NAMALWA (cell line): ENCODE measurements around the gene PNMA1.

Source experiments
- DNase-seq: peaks from one replicate; pipeline ENCODE4 v3.0.0-alpha.2; 2015; ENCODE audit warnings: low spot score

The PNMA1 gene, protein sequence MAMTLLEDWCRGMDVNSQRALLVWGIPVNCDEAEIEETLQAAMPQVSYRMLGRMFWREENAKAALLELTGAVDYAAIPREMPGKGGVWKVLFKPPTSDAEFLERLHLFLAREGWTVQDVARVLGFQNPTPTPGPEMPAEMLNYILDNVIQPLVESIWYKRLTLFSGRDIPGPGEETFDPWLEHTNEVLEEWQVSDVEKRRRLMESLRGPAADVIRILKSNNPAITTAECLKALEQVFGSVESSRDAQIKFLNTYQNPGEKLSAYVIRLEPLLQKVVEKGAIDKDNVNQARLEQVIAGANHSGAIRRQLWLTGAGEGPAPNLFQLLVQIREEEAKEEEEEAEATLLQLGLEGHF

DNA sequence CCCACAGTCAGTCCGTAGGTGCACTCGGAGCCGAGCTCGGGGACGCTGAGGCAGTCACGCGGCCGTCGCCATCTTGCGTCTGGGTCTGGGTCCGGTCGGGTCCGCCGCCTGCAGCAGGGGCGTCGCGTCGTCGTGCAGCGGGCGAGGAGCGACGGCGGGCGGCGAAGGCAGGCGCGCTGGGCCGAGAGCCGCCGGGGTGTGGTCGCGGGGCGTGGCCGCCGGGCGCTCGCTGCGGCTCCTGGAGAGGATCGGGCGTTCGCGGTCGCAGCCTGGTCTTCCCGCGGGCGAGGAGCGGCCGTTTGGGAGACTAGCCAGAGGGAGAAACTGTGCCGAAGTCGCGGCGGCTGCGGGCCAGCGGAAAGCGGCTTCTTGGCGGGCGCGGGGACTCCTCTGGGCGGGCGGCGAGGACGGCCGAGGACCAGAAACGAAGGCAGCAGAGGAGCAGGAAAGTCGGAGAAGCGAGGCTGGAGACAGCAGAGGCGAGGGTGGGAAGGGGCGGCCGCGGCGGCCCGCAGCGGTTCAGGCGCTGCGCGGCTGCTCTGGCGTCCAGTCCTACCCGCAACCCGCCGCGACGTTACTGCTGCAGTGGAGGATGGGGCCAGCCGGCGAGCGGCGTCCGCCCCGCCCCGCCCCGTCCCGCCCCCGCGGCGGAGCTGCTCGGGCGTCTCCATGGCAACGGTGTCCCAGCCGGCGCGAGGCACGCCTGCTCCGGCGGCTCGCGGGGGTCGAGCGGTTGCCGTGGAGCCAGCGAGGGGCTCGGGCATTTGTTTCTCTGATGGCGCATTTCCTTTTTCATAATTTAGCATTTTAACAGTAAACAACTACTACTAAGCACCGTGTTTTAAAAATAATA lies at the start of gene PNMA1:
TSS of gene PNMA1 (minus strand) at position 582 of the 853 bp plus-strand sequence. CDS start 745 bp downstream, outside the sequence.
- DNase-seq: peak; percentile 78

DNA sequence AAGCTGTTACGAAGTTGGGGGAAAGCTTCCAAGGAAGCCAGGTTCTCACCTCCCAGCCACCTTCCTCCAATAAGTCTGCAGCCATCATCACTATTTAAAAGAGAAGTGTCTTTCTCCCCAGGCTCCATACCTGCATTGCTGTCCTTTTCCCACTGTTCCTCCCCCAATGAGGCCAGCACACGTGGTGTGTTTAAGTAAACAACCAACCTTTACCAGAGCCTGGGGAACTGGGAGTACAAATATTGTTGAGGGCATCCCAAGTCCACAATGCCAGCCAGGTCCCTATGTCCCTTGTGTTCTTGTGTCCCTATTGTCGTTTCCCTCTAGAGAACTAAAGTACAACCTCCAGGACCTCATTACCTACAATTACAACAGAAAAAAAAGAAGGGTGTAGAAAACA lies 49.2 kb upstream of the PNMA1 start:
- no peak for DNase-seq

DNA sequence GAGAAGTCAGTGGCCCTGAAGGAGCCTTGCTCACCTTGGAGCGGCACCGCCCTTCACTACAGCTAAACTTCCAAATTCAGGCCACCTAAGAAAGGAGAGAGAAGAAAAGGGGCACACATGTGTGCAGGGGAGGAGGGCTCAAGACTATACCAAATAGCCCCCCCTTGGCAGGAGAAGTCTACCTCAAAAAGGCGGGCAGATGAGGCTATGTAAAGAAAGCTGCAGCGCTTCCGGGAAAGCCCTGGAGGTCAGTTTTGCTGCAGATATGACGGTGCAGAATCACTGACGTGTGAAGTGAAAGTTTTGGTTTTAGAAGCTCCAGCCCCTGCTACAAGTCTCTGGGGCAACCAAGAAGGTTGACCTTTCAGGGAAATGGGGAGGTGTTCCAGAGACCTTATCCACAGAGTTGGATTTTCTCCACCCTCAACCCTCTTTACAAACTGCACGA lies 48.2 kb upstream of the PNMA1 start:
- no peak for DNase-seq

DNA sequence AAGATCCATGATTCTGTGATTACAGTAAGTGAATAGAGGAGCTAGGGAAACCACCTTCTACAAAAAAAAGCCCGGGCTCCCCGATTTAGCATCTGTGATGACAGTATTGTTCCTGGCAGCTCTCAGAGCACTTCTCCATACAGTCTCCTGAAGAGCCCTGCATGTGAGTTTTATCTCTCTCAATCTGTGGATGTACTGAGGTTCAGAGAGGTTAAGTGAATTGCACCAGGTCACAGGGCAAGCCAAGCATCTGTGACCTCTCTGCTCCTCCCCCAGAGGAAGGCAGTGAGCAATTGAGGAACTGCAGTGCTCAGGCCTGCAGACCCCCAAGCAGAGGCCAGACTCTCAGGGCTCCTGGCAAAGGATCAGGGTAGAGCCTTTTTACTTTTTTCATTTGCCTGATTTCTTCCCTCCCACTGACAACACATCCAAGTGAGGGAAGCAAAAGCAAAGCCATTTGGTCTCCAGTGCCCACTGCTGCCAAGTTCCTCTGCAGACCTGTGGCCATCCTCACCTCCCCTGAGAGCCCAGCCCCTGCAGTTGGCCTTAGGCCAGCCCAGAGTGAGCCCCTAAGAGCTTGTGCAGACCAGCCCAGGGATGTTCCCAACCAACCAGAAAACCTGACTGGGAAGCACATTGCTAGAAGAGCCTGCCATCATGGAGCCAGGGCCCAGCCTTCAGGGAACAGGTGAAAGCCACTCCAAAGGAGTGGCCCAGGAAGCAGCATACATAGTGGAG lies 47.6 kb upstream of the PNMA1 start:
- no peak for DNase-seq

DNA sequence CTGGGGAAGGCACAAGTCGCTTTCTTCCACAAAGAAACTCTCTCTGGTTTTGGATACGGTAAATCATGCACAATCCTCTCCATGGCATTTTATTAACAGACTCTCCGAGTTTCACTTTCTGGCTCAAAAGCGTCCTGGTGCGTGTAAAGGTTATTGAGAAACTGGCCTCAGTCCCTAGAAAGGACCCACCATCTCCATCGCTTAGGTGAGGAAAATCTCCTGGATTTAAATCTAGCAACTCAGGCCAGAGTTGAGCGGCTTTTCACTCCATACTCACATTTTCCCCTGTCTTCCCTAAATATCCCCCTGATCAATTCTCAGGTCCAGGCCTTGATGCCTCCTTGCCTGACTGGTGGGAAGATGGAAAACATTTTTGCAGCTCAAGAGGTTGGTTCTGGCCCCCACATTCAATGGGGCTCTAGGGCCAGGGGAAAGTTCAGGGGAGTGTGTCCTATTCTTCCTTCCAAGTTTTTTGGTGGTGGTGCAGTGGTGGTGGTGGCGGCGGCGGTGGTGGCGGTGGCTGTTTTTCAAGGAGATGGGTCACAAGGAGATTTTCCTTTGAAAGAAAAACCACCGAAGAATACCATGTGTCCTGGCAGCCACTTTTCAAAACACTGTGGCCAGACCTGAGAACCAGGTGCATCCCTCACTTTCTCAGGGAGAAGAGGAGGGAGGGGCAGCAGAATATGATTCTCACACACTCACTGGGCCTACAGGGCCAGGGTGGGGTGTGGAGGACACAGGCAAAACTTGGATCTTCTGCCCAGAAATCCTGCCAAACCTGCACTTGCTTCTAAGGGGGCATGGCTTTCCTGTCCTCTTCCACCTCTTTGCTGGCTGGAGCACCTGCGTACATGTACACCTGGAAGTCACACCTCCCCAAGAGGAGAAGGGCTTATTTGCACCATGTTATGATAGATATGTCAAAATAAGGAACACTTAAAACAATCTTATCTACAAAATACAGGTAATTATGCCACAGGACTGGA lies 46.7 kb upstream of the PNMA1 start:
- no peak for DNase-seq

DNA sequence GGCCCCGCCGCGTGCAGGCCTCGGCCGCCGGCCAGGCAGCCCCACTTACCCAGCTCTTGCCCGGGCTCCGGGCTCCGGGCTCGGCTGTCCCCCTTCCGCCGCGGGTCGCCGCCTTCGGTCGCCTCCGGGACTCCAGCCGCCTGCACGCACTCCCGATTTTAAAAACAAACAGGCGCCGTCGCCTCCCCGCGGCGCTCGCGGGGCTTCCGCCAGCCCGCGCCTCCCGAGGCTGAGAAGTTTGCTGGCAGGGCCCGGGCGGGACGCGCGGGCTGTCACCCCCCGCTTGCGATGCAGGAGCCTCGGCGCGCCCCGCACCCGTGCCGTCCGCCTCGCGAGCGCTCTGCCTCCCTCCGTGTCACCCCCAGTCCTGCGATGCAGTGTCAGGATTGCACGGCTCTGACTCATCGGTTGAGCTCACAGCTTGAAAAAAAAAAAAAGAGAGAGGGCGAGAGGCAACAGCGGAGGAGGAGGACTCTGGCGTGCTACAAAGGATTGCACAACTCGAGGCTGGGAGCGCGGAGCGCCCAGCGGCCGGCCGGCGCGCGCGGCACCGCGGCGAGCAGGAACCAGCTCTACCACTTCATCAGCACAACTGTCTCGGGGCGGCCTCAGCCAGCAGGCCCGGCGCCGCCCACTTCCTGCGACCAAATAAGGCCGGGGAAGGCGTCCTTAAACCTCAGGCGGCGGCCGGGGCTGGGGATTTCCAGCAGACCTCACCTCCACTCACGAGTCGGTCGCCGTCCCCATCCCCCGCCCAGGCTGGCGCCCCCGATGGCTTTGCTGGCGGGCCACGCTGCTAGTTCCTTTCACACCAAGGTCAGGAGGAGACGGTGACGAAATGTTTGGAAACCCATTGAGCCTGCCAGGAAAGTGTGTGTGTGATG lies 45.8 kb upstream of the PNMA1 start:
- peak; percentile 90 for DNase-seq

DNA sequence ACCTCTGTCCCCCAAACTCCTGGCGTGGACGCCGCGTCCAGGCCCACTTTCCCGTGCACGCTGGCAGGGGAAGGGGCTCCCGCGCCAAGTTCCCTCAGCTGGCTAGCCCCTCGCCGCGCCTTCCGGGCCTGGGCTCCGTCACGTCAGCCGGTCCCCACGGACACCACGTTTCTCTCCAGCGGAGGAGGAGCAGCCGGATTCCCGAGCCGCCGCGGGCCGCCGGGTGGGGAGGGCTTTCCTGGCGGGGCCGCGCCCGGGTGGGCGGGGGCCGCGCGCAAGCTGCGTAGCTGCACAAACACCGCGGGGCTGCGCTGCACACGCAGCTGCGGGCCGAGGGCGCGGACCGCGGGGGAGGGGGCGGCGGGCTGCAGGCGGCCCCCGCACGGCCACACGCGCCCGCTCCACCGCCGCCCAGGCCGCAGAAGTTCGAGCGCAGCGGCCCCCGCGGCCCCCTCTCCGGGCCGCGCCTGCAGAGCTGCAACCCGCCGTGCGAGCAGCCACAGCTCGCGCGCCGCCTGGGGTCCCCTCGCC lies 45.1 kb upstream of the PNMA1 start:
- no peak for DNase-seq

DNA sequence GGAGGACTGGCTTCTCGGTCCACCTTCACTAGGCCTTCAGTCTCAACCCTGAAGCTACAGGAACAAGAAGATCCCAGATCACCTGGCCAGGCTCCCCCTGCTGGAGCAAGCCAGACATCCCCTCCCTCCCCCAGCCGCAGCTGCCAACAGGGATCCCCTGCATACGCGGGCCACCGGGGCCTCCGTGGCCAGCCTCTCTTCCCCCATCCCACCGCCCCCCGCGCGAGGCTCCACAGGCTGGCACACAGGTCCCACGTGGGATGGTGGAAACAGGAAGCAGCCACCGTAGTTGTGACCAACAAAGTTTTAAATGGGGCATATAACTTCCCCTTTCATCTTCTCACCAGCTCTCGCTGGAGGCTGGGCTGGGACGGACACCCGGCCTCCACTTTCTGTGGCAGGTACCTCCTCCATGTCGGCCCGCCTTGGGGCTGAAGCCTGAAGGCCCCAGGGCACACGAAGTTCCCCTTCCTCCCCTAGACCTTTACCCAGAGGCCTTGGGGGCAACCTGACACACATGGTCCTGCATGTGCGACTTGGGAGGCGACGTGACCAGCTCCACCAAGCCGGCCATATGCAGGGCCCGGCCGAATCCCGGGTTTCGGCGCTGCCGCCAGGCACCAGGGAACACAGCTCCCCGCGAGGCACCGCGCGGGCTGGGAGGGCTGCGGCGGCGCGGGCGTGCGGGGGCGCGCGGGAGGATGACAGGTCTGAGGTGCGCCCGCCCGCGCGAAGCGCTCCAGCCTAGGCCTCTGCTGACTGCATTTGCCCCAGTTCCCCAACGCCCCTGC lies 44.4 kb upstream of the PNMA1 start:
- peak; percentile 75 for DNase-seq

DNA sequence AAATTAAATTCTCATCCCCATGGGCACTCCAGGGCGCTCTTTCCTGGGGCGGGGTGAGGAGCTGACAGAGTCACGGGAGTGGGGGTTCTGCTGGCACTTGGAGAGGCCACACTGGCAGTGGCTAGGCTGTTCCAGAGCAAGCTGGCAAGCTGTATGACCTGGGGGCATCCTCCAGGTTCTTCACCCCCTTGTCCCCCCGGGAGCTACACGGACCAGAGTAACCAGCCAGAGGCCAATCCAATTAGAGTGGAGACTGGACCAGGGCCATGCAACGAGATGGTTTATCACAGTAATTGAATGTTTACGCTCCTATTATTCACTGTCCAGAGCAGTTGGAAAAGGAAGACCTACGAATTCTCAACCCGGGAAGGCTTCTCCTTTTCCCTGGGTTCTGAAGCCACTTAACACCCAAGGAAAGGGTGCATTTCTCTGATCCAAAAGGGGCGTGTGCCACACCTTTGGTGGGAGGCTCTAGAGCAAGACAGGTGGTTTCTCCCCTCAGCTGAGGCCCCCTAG lies 43.8 kb upstream of the PNMA1 start:
- DNase-seq: no peak

DNA sequence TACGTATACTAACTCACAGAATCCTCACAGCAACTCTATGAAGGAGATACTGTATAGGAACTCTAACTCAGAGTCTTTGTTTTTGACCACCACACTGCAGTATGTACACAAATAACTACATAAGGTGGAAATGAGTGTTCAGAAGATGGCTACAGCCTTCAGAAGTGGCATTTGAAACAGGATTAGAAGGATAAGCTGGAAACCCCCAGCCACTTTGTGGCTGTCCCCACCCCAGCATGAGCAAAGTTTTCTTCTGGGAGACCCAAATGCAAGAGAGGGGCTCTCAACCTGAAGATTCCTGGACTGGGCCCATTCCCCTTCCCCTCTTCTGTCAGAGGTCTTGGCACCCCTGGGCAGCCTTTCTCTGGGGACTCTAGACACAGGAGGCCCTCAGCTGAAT lies 43.2 kb upstream of the PNMA1 start:
- DNase-seq: no peak

DNA sequence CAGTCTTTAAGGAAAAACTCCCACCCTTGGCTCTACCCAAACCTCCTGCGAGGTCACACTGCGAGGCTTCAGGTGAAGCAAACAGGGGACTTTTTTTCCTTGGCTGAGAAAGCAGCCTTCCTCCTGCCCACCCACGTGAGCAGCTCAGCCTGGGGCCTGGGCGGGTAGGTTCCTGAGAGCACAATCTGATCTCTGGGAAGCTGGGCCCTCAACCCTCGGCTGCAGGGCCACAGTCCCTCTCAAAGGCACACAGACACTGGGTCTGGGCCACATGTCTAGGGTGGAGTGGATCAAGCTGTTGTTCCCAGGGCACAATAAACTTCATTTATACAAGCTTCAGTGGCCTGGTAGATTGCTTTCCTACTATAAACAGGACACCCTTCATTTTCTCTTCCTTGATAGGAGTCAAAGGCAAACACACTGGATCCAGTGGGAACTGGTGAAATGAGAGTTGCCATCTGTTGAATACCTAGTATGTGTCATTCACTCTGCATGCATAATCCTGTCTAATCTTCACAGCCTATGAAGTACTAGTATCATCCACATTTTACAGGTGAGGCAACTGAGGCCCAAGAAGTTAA lies 41.3 kb upstream of the PNMA1 start:
- no peak for DNase-seq

DNA sequence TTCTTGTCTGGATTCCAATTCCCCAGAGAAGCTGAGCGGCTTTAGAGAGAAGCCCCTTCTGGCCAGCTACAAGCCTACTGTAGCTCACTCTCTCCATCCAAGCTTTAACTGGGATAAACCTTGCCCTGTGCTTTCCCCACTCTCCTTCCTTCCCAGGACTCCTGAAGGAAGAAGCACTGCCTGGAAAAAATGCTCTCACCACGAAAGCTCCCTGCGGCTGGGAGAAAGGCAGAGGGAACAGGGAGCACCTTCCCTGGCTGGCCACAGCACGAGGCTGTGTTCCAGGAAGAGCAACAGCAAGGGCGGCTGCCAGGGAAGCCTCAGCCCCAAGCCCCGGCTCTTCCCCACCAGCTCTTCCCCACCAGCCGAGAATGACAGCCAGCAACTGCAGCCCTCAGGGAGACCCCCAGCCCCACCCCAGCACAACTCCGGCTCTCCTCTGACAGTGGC lies 40.8 kb upstream of the PNMA1 start:
- DNase-seq: no peak

DNA sequence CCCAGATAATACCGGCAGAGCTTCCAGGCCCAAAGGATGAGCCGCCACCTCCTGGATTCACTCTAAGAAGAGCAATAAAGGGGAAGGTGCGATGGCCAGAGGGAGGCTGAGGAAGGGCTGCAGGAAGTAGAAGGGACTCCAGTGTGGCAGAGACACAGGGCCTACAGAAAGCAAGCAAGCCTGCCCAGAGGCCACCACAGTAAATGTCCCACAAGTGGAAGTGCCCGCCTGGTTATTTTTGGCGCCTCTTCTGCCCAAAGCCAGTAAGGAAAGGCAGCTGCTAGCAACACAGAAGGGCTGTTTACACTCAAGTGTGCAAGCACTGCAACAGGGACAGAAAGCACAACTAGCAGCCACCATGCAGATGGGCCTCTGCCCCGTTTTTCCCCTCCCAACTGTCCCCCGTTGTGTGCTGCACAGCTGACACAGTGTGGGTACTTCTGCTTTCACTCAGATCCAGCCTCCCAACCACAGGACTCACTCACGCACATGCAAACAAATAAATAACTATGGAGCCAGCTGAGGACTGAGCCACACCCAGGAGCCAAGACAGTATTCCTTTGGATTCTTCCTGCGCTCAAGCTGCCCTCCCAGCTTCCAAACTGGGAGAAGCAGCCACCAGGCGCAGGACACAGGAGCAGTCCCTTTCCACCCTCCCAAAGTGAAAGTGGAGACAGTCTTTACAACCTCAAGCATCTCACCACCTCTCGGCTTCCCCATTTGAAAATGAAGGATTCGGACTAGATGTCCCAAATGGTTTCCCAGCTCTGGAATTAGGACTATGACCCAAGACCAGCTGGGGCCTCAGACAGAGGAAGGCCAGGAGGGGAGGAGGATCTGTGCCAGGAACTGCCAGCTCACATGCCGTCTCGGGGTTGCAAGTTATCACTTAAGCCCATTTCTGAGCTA lies 40.0 kb upstream of the PNMA1 start:
- DNase-seq: peak; percentile 72

DNA sequence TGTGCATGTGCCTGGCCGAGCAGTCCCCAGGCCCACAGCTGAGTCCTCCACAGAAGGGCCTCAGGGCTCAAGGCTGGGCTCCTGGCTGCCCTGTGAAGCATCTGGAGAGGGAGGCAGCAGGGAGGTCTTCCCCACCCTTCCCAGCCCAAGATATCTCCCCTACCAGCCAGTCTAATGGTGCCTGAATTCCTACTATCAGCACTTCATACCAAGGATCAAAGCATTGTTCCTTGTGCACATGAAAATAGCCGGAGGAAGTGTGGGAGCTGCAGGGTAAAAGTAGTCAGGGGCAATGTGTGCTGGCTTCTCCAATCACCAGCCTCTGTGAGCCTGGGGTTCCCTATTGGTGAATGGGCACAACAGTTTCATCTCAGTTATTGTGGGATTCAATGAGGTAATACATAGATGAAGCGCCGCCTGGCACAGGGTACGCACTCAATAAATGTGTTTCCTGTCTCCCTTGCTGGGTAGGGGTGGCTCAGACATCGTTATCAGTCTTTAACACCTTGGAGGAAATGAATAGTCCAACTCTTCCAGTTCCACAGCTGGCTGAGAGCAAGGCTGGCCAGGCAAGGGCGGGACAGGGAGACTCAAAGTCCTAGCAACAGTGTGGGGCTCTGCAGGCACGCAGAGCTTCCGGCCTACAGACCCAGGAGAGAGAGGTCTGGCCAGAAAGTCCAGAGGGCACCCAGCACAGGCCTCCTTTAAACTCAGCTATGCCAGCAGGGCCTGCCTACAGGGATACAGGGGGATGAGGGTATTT lies 39.1 kb upstream of the PNMA1 start:
- no peak for DNase-seq

DNA sequence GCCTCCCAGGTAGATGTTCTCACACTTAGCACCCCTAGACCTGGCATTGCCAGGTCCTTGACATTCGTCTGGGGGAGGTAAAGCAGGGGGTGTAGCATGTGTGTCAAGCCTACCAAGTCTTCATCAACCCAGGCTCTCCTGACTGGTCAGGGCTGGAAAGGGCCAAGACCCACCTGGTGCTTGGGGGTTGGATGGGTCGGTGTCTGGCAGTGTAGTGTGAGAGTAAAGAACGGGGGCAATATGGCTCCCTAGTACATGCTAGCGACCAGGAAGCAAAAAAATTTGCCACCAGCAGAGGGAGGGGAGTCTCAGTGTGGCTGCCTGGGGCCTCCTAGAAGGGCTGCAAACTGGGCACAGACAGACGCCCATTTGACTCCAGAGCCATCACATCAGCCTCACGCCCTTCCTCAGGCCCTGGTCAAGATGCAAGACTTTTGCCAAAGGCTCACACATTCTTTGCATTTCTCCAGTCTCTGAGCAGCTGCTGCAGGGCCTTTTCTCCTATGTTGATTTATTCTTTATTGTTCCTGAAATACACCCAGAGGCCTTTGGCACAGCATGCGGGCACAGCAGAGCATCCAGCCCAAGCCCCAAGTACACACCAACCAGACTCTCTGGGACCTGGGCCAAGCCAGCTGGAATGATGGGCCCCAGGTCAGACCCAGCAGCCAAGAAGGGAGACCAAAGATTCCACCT lies 38.3 kb upstream of the PNMA1 start:
- DNase-seq: no peak

DNA sequence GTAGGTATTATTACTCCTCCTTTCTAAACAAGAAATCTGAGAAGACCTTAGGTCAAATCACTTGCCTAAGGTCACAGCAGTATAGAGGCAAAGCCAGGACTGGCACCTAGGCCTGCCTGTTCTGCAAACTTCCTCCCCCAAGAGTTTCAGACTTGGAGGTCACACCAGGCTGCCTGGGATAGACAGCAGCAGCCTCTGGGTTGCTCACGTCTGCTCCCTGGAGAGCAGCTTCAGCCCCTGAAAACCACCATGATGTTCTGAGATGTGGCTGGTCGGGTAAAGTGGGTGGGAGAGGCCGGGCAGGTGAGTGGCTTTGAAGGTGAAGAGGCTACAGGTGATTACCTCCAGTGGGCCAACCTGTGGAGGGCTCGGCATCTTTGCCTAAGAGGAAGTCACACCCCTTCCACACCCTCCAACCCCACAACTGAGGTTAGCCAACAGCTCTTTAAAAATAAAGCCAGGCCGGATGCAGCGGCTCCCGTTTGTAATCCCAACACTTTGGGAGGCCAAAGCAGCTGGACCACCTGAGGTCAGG lies 37.0 kb upstream of the PNMA1 start:
- no peak for DNase-seq
